DMS 273 (cell line): Measurements from ENCODE around the gene TRA2B.

ENCODE experiments used
- DNase-seq: peaks from one replicate; lab custom pipeline; 2025; ENCODE audit not compliant: unreplicated experiment; lab: John Stamatoyannopoulos, UW

The TRA2B gene

DNA sequence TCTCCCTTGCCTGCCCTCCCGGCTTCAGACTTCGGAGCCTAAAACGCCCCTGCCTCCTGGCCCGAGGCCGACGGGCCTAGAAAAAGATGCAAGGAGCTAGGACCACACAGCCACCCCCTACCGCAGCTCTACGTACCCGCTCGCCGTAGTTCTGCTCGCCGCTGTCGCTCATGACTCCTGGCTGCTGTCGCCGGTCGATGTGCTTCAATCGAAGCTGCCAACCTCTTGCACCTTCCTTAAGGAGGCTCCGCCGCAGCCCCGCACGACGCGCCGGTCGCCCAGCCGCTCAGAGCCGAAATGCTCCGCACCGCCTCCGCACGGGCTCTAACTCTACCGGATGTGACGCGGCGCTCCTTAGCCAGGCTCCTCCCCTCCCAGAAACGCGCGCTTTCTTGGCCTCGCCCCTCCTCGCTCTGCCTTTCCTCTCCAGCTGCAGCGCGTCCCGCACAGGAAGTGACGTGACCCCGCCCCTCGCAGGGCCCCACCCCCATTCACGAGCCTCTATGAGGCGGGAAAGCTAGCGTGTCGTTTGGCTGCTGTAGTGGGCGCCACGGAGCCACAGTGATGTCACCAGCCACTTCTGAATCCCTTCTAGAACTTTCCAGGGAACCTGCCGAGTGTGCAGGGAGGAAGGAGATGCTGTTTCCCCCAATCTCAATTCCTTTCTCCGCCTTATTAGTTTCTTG is at the start of gene TRA2B:
Gene TRA2B, minus strand, starts transcription at position 326 of the 686 bp plus-strand sequence. Its CDS starts 154 bp downstream, at position 172.
- DNase-seq = peak; percentile 100

DNA sequence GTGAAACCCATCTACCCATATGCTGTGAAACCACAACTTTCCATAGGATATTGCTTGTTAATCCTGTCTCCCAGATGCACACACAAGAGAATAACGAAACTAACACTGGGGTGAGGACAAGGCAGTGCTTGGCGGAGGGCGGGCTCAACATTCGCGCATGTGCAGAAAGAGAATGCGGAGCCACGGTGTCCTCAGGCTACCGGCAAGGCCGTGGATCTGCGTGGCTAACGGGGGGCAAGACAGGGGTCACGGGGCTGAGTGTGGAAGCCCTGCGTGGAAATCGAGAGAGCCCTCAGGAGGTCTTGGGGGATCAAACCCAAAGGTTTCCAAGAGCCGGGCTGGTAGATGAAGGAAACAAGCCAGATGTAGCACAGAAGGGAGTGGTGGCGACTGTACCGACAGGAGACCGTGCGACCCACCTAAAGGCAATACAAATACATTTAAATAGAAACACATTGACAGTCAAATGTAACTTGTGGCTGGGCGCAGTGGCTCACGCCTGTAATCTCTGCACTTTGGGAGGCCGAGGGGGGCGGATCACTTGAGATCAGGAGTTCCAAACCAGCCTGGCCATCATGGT is 48.5 kb upstream of the TRA2B start:
- no peak for DNase-seq

- DNase-seq = no peak
Observed at GRCh38 chr3:185984203-185984602, 46.4 kb upstream of the TRA2B start.

DNA sequence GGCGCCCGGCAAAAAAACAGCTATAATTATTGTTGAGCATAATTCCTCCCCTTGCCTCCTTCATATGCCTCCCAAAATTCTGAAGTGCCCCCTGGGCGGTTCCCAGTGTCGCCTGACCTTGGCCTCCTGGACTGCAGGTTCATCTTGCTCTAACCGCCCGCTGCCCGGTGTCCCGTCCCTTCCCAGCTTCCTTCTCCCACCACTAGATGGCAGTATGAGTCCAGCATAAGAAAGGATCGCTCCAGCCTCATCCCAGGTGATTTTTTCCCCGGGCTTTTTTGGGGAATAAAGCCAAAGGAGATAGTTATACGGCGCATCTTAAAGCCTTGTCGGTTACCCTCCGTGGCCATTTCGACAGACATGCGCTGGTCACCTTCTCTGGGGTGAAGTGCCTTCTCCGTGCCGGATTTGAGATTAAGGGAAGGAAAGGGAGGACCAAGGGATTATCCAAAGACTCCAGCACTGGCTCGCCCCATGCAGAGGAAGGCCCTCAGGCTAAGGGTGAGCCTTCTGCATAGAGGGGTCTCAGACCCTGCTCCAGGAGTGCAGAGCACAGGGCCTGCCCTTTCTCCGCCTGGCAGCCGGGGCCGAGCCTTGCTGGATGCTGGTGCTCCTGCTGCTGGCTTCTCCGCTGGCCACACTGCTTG is 45.8 kb upstream of the TRA2B start:
- DNase-seq = peak; percentile 93

GRCh38 chr3:185982632-185983031 is 44.8 kb upstream of the TRA2B start:
- DNase-seq = no peak

DNA sequence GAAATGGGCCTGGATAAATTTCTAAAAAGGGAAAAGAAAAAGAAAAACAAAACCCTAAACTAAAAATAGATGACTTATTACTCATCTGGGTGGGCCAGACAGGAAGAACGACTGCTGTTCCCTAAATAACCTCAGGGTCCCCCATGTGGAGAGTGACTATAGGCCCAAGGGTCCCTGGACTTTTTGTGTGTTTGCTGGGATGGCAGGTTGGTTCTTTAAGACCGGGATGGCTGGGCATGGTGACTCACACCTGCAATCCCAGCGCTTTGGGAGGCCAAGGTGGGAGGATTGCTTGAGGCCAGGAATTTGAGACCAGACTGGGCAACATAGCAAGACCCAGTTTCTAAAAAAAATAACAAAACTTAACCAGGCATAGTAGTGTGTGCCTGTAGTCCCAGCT is 43.8 kb upstream of the TRA2B start:
- DNase-seq = no peak

DNA sequence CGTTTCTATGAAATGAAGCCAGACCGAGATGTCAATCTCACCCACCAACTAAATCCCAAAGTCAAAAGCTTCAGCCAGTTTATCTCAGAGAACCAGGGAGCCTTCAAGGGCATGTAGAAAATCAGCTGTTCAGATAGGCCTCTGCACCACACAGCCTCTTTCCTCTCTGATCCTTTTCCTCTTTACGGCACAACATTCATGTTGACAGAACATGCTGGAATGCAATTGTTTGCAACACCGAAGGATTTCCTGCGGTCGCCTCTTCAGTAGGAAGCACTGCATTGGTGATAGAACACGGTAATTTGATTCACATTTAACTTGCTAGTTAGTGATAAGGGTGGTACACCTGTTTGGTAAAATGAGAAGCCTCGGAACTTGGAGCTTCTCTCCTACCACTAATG is 41.9 kb upstream of the TRA2B start:
- no peak for DNase-seq

DNA sequence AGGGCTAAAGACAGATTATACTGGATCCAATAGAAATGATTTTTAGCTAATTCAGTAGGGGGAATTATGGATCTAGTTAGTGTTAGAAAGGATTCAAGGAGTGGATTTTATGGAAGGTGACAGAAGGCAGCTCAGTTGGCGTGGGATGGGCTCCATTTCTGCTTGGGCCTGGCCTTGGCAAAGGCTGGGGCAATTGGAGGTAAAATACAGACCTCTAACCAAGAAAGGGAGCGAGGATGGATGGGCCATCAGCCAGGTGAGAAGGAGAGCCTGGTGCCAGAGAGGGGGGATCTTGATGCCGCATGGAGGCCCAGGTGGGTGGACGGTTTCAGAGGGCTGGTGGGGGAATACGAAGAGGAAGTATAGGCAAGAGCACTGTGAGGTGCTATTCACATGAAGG is 40.7 kb upstream of the TRA2B start:
- no peak for DNase-seq

- DNase-seq = no peak
Observed at GRCh38 chr3:185977679-185978040, 39.8 kb upstream of the TRA2B start.

GRCh38 chr3:185976977-185977678 is 39.3 kb upstream of the TRA2B start:
- peak; percentile 92 for DNase-seq

GRCh38 chr3:185976100-185976499 is 38.3 kb upstream of the TRA2B start:
- DNase-seq = no peak

DNA sequence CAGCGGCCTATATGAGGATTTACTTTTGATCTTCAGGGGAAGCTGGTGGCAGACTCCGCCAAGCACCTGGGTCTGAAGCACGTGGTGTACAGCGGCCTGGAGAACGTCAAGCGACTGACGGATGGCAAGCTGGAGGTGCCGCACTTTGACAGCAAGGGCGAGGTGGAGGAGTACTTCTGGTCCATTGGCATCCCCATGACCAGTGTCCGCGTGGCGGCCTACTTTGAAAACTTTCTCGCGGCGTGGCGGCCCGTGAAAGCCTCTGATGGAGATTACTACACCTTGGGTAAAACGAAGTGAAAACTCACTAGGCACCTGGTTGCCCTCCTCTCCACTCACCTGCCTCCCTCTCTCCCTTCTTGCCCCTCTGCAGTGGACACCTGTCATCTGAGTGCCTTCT is 33.8 kb upstream of the TRA2B start:
- no peak for DNase-seq

DNA sequence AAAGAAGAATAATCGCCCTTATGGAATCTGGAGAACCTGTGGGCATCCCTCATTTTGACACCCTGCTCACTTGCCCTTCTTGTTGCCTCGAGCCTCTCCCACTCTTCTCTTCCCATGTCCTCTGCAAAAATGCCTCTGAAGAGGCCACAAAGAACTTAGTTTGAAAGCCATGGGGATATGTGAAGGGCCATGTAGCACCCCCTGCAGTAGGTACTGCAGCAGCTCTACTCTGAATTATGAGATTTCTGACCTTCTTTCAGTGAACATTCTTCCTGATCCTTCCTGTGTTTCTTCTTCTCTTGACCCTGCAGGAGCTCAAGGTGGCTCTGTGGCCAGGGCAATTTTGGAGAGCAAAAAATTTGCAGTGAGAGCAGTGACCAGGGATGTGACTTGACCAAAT is 30.4 kb upstream of the TRA2B start:
- no peak for DNase-seq

DNA sequence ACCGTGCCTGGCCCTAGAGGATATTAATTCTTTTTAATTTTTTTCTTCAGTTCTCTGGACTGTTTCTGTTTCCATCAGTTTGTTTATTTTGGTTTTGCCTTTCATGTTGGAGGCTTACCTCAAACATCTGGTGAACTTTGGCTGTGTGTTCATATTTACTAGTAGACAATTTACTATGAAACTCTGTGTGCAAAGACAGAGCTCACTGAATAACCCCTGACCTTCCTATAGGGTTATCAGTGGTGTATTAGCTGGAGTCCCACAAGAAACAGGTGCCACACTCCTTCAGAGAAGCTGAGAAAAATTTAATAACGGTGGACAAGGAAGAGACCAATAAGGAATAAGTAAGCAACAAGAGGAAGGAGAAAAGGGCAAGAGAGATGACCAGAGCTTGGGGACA is 28.8 kb upstream of the TRA2B start:
- no peak for DNase-seq

DNA sequence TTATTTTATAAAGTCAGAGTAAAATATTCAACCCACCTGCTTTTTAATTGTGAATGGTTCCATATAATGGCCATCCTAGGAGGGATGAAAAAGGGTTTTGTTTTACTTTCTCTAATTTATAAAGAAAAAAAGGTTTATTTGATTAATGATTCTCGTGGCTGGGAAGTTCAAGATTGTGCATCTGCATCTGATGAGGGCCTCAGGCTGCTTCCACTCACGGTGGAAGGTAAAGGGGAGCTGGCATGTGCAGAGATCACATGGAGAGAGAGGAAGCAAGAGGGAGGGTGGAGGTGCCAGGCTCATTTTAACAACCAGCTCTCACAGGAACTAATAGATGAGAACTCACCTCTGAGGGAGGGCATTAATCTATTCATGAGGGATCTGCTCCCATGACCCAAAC is 27.7 kb upstream of the TRA2B start:
- no peak for DNase-seq

- DNase-seq = no peak
Observed at GRCh38 chr3:185961675-185962232, 23.9 kb upstream of the TRA2B start.

DNA sequence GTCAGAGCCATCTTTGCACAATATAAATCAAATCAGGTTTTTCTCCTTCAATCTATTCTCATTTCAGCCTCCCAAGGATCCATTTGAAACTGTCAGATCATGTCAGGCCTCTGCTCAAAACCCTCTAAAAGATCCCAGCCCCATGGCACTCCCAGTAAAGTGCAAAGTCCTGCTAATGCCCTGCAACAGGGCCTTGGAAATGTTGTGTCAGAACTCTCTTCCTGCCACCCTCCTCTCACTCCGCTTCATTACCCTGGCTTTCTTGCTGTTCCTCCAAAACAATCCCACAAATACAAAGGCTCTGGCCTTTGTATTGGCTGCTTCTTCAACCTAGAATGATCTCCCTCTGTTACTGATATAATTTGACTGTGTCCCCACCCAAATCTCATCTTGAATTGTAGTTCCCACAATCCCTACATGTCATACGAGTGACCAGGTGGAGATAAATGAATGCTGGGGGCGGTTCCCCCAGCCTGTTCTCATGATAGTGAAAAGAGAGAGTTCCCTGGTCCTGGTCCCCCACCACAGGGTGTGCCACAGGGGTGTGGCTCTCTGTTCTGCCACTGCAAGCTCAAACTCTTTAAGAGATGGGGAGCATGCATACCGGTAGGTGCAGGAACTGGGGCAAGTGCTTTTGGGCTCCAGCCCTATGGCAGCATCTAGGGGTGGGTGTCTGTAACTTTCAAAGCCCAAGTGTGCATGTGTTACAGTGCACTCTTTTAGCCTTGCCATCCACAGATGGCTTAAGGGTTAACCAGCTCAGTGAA is 22.9 kb upstream of the TRA2B start:
- DNase-seq = no peak

- peak; percentile 74 for DNase-seq
Observed at GRCh38 chr3:185959609-185960521, 22.1 kb upstream of the TRA2B start.

DNA sequence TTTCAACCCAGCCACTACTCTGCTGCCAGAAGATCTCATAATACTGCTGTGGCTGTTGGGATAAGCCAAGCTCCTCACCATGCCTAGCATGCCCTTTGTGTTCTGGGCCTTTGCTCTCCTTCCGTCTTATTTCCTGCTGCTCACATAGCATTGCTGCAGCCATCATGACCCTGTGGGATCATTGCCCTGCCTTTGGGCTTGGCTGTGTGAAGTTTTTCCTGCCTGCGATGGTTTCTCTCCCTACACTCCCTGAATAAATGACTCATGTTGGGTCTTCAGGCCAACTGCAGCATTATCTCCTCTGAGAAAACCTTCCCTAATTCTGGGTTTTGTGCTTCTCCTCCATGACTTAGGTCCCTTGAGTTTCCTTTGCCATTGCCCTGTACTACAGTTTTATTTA is 20.8 kb upstream of the TRA2B start:
- DNase-seq = no peak

- no peak for DNase-seq
Observed at GRCh38 chr3:185956244-185956643, 18.4 kb upstream of the TRA2B start.
